Measurements from ENCODE around the gene ANKS1A.

The ANKS1A gene

DNA sequence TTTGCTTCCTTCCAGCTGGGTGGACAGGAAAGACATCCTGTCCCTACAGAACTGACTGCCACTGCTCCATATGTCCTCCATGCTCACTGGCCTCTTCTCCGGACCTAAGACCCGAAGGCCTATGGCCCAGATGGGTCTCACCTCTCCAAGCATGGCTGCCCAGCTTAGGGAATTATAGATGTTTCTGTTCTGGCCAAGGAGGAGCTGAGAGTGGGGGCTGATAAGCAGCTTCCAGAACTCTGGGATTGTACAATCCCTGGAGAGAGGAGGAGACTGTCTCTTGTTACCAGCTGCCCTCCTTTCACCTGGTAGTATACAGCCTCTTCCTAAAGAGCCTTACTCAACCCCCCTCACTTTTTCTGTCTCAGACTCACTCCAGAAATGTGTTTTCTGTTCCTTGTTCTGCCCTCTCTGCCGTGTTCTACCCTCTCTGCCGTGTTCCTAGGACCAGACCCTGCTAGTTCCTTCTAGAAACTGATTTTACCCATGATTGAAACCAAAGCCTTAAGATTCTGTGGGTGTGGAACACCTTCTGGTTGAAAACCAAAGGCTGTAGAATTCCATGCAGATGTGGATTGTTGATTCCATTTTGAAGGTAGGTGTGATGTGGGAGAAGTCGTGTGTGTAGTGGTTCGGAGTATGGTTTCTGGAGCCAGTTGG is 28.7 kb downstream of the ANKS1A start:
- DNase-seq (ENCODE audit: low read depth) = no peak
- TF ChIP-seq, protein P1, sequence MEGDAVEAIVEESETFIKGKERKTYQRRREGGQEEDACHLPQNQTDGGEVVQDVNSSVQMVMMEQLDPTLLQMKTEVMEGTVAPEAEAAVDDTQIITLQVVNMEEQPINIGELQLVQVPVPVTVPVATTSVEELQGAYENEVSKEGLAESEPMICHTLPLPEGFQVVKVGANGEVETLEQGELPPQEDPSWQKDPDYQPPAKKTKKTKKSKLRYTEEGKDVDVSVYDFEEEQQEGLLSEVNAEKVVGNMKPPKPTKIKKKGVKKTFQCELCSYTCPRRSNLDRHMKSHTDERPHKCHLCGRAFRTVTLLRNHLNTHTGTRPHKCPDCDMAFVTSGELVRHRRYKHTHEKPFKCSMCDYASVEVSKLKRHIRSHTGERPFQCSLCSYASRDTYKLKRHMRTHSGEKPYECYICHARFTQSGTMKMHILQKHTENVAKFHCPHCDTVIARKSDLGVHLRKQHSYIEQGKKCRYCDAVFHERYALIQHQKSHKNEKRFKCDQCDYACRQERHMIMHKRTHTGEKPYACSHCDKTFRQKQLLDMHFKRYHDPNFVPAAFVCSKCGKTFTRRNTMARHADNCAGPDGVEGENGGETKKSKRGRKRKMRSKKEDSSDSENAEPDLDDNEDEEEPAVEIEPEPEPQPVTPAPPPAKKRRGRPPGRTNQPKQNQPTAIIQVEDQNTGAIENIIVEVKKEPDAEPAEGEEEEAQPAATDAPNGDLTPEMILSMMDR (IDR thresholded peaks at IDR 0.05; ENCODE audit: low read depth, low read length, missing control alignments) = no peak
- no peak overlapping the region for H3K4me3 ChIP-seq (ENCODE audit: low read depth, low read length)
- in situ Hi-C loops (cut with HindIII; ENCODE audit: low sequenced_read_pairs) = no loop called here

DNA sequence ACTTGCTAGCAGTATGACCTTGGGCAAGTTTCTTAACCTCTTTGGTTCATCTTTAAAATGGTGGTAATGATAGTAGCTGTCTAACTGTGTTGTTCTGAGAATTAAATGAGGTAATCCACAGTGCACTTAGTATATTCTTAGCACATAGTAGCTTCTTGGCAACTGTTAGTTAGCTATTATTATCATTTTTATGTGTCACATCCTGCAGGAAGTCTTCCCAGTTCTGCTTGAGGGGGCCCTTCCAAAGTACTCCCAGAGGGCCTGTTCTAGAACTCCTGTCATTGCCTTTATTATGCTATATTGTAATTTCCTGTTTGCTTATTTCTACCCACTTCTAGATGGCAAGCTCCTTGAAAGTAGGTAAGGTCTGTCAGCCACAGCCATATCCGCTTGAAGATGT is 30.6 kb downstream of the ANKS1A start:
- DNase-seq (ENCODE audit: low read depth) = no peak
- H3K4me3 ChIP-seq (ENCODE audit: low read depth, low read length) = no peak overlapping the region
- TF ChIP-seq, protein P1 (IDR thresholded peaks at IDR 0.05; ENCODE audit: low read depth, low read length, missing control alignments) = no peak
- in situ Hi-C loops (cut with HindIII; ENCODE audit: low sequenced_read_pairs) = no loop called here

DNA sequence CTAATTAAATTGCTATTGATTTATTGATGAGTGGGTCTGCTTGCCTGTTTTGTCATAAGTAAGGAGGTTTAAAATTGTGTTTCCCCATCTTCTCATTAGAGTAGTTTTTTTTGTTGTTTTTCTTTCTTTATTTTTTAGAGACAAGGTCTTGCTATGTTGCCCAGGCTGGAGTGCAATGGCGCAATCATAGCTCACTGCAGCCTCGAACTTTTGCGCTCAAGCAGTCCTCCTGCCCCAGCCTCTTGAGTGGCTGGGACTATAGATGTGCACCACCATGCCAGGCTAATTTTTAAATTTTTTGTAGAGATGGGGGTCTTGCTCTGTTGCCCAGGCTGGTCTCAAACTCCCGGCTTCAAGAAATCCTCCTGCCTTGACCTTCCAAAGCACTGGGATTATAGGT is 31.0 kb downstream of the ANKS1A start:
- no peak for DNase-seq (ENCODE audit: low read depth)
- TF ChIP-seq, protein P1 (IDR thresholded peaks at IDR 0.05; ENCODE audit: low read depth, low read length, missing control alignments) = no peak
- no peak overlapping the region for H3K4me3 ChIP-seq (ENCODE audit: low read depth, low read length)
- in situ Hi-C loops (cut with HindIII; ENCODE audit: low sequenced_read_pairs) = no loop called here

DNA sequence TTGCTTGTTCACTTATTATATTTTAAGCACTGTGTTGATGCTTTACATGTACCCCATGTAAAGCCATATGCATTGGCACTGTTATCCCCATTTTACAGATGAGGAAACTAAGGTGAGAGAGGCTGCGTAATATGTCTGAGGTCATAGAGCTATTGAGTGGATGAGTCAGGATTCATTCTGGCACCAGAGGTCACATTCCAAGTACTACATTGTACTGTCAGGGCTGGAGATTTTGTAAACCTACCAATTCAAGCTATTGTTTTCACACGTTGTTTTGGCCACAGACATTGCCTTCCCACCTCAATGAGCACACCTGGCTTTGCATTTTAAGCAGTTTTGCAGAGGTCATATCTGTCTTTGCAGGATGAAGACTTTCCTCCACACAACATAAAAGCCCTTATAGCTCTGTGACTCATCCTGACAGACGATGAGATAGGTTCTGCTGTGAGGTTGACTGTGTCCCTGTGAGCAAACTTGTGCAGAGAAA is 33.2 kb downstream of the ANKS1A start:
- in situ Hi-C loops (cut with HindIII; ENCODE audit: low sequenced_read_pairs) = no loop called here
- TF ChIP-seq, protein P1 (IDR thresholded peaks at IDR 0.05; ENCODE audit: low read depth, low read length, missing control alignments) = no peak
- no peak for DNase-seq (ENCODE audit: low read depth)
- H3K4me3 ChIP-seq (ENCODE audit: low read depth, low read length) = no peak overlapping the region

DNA sequence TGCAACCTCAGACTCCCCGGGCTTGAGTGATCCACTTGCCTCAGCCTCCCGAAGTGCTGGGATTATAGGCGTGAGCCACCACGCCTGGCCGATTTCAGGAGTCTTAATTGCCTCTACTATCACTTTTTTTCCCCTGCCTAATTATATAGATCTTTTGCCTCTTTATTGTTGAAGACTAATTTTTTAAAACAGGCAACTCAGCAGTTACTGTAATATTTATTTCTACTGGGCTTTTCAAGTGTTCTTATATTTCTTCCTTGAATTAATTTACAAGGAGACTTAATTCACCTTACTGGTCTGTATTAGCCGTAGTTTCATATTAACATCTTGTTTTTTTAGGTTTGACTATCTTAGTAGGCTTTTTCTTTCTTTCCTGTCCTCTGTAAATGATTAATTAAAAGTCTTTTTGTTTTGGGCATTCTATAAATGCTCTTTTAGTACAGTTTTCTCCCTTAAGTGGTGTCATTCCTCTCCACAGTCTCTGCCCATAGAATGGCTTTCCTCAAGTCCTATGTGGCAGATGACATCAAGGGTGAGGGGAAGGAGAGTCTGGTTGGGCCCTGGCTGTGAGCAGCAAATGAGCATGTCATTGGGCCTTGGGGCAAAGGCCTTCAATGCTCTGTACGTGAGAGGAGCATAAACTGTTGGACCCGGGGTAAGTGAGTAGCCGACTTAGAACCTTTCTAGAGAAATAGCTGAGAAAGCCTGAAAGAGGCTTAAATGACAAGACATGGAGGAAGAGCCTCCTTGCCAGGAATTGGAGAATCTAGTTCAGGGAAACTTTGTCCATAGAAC is 36.0 kb downstream of the ANKS1A start:
- DNase-seq (ENCODE audit: low read depth) = no peak
- H3K4me3 ChIP-seq (ENCODE audit: low read depth, low read length) = no peak overlapping the region
- TF ChIP-seq, protein P1 (IDR thresholded peaks at IDR 0.05; ENCODE audit: low read depth, low read length, missing control alignments) = no peak
- in situ Hi-C loops (cut with HindIII; ENCODE audit: low sequenced_read_pairs) = no loop called here

DNA sequence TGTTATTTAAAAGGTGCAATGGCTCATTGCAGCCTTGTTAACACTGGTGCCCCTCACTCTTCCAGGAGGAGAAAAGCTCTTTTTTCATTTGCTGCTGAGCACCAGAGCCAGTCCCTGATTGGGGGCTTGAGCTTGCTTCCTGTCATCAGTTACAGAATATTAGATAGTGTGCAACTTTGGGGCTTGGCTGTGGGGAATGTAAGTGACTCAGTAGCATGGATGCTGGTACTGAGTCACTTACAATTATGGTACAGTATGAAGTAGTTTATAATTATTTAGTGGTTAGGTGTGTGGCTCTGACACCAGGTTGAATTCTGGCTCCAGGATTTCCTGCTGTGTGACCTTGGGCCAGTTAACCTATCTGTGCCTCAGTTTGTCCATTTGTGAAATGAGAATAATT is 37.6 kb downstream of the ANKS1A start:
- TF ChIP-seq, protein P1 (IDR thresholded peaks at IDR 0.05; ENCODE audit: low read depth, low read length, missing control alignments) = no peak
- DNase-seq (ENCODE audit: low read depth) = no peak
- in situ Hi-C loops (cut with HindIII; ENCODE audit: low sequenced_read_pairs) = no loop called here

More for the DNA sequence above, 37.6 kb downstream of the ANKS1A start:
- H3K4me3 ChIP-seq (ENCODE audit: low read depth, low read length) = no peak overlapping the region

Data from astrocyte of the cerebellum (primary cell).